WTC11 (cell line): Measurements from ENCODE around the gene NLRP7.

ENCODE experiments used
- ATF1 ChIP-seq: sonication (generic); formaldehyde crosslinking; IDR thresholded peaks from 2 replicates; pipeline ENCODE4 v1.8.1; 2023; ENCODE audit warnings: mild to moderate bottlenecking, moderate library complexity, missing genetic modification reagents
- ATF2 ChIP-seq: sonication (generic); formaldehyde crosslinking; IDR thresholded peaks from 2 replicates; pipeline ENCODE4 v1.8.1; 2022; ENCODE audit warnings: low read depth, missing genetic modification reagents, borderline replicate concordance
- CTCF ChIP-seq: fragments of 200-600 bp; IDR thresholded peaks from 2 replicates; pipeline ENCODE4 v1.8.0; 2022; ENCODE audit warnings: antibody characterized with exemption
- ESRRA ChIP-seq: sonication (generic); formaldehyde crosslinking; IDR thresholded peaks from 2 replicates; pipeline ENCODE4 v1.8.1; 2022; ENCODE audit warnings: mild to moderate bottlenecking, missing genetic modification reagents, borderline replicate concordance
- NR2C2 ChIP-seq: sonication (generic); formaldehyde crosslinking; IDR thresholded peaks from 2 replicates; pipeline ENCODE4 v1.8.0; 2022; ENCODE audit warnings: mild to moderate bottlenecking, missing genetic modification reagents
- USF2 ChIP-seq: sonication (generic); formaldehyde crosslinking; IDR thresholded peaks from 2 replicates; pipeline ENCODE4 v1.8.1; 2023; ENCODE audit warnings: mild to moderate bottlenecking, missing genetic modification reagents, moderate library complexity
- ZNF263 ChIP-seq: sonication (generic); formaldehyde crosslinking; IDR thresholded peaks from 2 replicates; pipeline ENCODE4 v1.8.1; 2022; ENCODE audit warnings: low read depth, mild to moderate bottlenecking, moderate library complexity, missing genetic modification reagents
- ZNF281 ChIP-seq: sonication (generic); formaldehyde crosslinking; IDR thresholded peaks from 2 replicates; pipeline ENCODE4 v1.8.0; 2023; ENCODE audit warnings: mild to moderate bottlenecking, missing genetic modification reagents

GRCh38 chr19:54905803-54906511 lies 41.4 kb downstream of the NLRP7 start, which contains the start of gene NCR1:
- TF ChIP-seq NR2C2 (CRISPR knock-in tag) (no peak), ZNF263 (CRISPR knock-in tag) (no peak), CTCF (no peak), USF2 (CRISPR knock-in tag) (no peak), ESRRA (CRISPR knock-in tag) (no peak), ATF1 (no peak), ZNF281 (CRISPR knock-in tag) (no peak), ATF2 (no peak)
